RWPE1 (cell line): Measurements from ENCODE around the gene MTHFD1L.

Source experiments
- CTCF ChIA-PET: fragments of 350-600 bp; sonication (Branson Sonifier 250); formaldehyde crosslinking; extraction: SDS; loops from one replicate; lab custom pipeline; 2021; lab: Yijun Ruan, JAX
- POLR2A ChIA-PET: fragments of 400-600 bp; formaldehyde crosslinking; extraction: SDS; loops from one replicate; lab custom pipeline; 2020; ENCODE audit warnings: antibody characterized with exemption; ENCODE audit not compliant: low non-redundant PET; lab: Yijun Ruan, JAX
- DNase-seq: peaks from one replicate; pipeline ENCODE4 v3.0.0; 2012; ENCODE audit warnings: low spot score
- H3K27ac ChIP-seq: fragments of 450-650 bp; 2 replicates; pipeline ENCODE4 v1.5.1; 2017
- TF ChIP-seq, protein P1 (sequence below): fragments of 450-650 bp; conservative IDR thresholded peaks from 2 replicates; pipeline ENCODE4 v1.5.1; 2017; ENCODE audit warnings: low read depth, mild to moderate bottlenecking

The MTHFD1L gene

DNA sequence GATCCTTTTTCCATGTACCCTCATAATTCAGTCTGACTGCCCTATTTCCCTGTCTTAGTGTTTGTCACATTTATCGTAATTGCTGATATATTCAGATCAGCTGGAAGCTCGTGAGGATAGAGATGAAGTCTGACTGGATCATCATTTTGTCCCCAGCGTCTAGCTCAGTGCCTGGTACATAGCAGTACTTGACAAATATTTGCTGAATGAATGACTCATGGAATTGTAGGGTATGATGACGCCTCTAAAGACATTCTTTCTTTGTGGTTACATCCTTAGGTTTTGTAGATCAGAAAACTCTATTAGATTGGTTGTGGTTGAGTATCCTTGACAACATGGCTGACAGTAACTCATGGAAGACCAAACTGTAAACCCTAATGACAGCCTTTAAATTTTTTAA lies 68.9 kb downstream of the MTHFD1L start:
- DNase-seq, result no peak
- CTCF ChIA-PET, result no interaction called here
- POLR2A ChIA-PET, result no interaction called here

DNA sequence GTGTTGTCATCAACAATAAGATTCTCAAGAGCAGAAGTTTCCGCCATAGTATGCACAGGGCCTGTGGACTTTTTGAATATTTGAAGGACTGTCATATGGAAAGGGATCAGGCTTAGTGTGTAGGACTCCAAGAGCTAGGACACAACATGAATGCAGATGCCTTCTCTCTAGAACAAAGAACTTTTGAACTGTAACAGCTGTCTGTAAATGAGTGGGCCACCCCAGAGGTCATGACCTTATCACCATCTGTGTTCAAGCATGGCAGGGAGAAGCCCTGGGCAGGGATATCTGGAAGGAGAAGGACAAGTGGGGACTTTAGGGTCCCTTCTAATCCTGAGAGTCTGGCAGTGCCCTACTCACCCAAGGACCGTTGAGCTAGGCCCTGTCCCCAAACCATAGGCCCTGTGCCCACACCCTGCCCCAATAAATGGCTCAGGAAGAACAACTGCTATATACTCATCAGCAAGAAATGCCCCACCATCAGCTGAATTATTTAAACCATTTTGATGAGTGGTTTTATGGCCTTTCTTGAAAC lies 70.6 kb downstream of the MTHFD1L start:
- POLR2A ChIA-PET, result no interaction called here
- CTCF ChIA-PET, result no interaction called here
- no peak overlapping the region for H3K27ac ChIP-seq
- no peak for DNase-seq
- TF ChIP-seq, protein P1, sequence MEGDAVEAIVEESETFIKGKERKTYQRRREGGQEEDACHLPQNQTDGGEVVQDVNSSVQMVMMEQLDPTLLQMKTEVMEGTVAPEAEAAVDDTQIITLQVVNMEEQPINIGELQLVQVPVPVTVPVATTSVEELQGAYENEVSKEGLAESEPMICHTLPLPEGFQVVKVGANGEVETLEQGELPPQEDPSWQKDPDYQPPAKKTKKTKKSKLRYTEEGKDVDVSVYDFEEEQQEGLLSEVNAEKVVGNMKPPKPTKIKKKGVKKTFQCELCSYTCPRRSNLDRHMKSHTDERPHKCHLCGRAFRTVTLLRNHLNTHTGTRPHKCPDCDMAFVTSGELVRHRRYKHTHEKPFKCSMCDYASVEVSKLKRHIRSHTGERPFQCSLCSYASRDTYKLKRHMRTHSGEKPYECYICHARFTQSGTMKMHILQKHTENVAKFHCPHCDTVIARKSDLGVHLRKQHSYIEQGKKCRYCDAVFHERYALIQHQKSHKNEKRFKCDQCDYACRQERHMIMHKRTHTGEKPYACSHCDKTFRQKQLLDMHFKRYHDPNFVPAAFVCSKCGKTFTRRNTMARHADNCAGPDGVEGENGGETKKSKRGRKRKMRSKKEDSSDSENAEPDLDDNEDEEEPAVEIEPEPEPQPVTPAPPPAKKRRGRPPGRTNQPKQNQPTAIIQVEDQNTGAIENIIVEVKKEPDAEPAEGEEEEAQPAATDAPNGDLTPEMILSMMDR, result no peak

More for the DNA sequence above, 68.9 kb downstream of the MTHFD1L start:
- no peak overlapping the region for H3K27ac ChIP-seq
- TF ChIP-seq, protein P1, result no peak

DNA sequence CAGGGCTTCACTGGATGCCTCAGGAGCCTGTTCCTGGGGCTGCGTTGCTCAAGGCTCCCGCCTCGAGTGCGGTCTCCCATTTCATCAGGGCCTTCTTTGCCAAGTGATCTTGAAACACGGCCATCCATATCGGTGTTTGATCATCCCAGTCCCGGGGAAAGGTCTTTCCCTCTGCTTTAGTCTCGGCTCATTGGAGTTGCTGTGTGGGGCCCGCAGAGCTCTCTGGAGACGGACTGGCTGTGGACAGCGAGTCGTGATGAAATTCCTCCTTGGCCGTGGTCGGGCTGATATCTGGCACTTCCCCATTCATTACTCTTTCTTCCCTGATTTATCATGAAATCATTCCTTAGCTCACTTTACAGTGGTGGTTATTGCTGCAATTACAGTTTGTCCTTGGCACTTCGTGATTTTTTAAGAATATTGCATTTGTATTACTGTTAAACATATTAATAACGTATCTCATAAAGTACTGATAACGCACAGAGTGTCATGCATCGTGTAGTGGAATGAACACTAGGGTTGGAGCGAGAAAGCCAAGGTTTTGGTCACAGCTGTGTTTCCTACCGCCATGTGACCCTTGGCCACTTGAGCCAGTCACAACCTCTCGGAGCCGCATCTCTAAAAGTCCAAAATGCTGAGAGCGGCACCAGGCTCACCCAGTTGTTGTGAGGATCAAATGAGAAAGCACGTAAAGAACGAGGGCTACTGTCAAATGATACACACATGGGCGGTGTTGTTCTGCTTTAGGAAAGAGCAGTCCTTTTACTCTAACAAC lies 71.8 kb downstream of the MTHFD1L start:
- ChIA-PET CTCF (interaction anchor here (0.7 kb wide), 1 partner anchor 68 kb away, joined by 4 read pairs; no protein-coding TSS in a partner anchor), POLR2A (no interaction called here)
- no peak for DNase-seq
- H3K27ac ChIP-seq, result no peak overlapping the region
- TF ChIP-seq, protein P1, result no peak

DNA sequence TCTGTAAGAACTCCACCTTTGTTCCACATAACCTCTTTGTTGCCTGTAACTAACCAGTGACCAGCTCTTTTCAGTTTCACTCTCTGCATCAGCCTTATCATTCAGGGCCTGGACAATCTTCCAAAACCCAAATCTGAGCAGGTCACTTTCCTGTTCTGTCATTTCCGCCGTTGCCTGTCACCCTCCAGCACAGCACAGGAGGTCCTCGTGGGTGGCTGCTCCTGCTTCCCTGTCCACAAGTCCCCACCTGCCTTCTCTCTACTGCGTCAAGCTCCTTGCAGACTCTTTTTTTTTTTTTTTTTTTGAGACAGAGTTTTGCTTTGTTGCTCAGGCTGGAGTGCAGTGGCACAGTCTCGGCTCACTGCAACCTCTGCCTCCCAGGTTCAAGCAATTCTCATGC lies 73.9 kb downstream of the MTHFD1L start:
- ChIA-PET CTCF (no interaction called here), POLR2A (no interaction called here)
- TF ChIP-seq, protein P1, result no peak
- no peak for DNase-seq
- no peak overlapping the region for H3K27ac ChIP-seq

DNA sequence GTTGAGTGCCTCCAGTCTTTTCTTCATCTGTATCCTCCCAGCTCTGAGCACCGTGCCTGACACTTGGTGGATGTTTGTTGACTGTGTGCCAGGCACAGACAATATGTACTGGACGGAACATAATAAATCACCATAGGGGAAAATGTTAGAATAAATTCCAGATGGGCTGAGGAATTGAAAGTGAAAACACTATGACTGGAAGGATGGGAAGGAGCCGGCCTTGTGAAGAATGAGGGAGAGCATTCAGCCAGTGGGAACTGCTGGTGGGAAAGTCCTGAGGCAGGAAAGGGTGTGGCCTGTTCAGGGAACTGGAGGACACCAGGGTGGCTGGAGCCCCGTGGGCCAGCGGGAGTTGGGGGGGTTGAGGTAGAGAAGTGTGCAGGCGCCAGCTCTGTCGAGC lies 75.4 kb downstream of the MTHFD1L start:
- TF ChIP-seq, protein P1, result no peak
- no peak overlapping the region for H3K27ac ChIP-seq
- CTCF ChIA-PET, result no interaction called here
- no peak for DNase-seq
- POLR2A ChIA-PET, result no interaction called here

DNA sequence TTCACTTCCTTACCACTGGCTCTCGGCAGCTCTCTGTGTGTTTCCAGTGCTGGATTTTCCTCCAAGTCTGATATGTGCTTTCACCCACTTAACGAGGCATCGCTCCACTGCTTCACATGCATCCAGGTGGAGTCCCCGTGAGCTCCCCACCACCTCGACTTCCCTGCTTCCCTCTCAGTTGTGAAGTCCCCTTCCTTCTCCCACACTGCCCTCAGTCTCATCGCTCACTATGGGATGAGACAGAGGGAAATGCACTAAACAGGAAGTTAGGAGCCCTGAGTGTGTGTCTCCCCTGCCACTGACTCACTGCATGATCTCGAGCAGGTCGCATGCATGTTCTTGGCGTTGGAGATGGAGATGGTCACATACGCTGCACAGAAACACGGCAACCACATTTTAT lies 84.0 kb downstream of the MTHFD1L start:
- TF ChIP-seq, protein P1, result no peak
- ChIA-PET CTCF (no interaction called here), POLR2A (no interaction called here)
- no peak overlapping the region for H3K27ac ChIP-seq
- no peak for DNase-seq
